Hepatocyte (in vitro differentiated cells): ENCODE measurements around the gene C16orf82. TPM values are rescaled to one million over a fixed set of nuclear protein-coding genes. Genes with fewer than 3 reads are reported as not detected.

Experiments used
- DNase-seq: peaks from one replicate; pipeline ENCODE4 v3.0.0-alpha.2; 2016; ENCODE audit warnings: low spot score
- H2AFZ ChIP-seq: fragments of 200-600 bp; sonication (generic); 2 replicates; pipeline ENCODE4 v1.6.0; 2016; ENCODE audit warnings: antibody characterized with exemption, mild to moderate bottlenecking
- H3K27ac ChIP-seq: fragments of 200-600 bp; sonication (generic); 2 replicates; pipeline ENCODE4 v1.5.1; 2016; ENCODE audit warnings: mild to moderate bottlenecking
- H3K27me3 ChIP-seq: fragments of 200-600 bp; sonication (generic); 2 replicates; pipeline ENCODE4 v1.6.1; 2016
- H3K36me3 ChIP-seq: fragments of 200-600 bp; sonication (generic); replicated peaks from 2 replicates; pipeline ENCODE4 v1.5.1; 2016; ENCODE audit warnings: low read depth; ENCODE audit not compliant: insufficient read depth
- H3K4me1 ChIP-seq: fragments of 200-600 bp; sonication (generic); 2 replicates; pipeline ENCODE4 v1.5.1; 2016; ENCODE audit warnings: mild to moderate bottlenecking, moderate library complexity; ENCODE audit not compliant: insufficient read depth
- H3K4me2 ChIP-seq: fragments of 200-600 bp; sonication (generic); 2 replicates; pipeline ENCODE4 v1.6.0; 2016
- H3K4me3 ChIP-seq: fragments of 200-600 bp; sonication (generic); 2 replicates; pipeline ENCODE4 v1.5.1; 2016; ENCODE audit warnings: mild to moderate bottlenecking
- H3K79me2 ChIP-seq: fragments of 200-600 bp; sonication (generic); 2 replicates; pipeline ENCODE4 v1.6.0; 2017; ENCODE audit warnings: mild to moderate bottlenecking
- H3K9me2 ChIP-seq: fragments of 200-600 bp; sonication (generic); replicated peaks from 2 replicates; pipeline ENCODE4 v1.6.0; 2017; ENCODE audit warnings: mild to moderate bottlenecking; ENCODE audit not compliant: insufficient read depth
- H3K9me3 ChIP-seq: fragments of 200-600 bp; sonication (generic); 2 replicates; pipeline ENCODE4 v1.5.1; 2016; ENCODE audit warnings: low read depth, mild to moderate bottlenecking
- H4K20me1 ChIP-seq: fragments of 200-600 bp; sonication (generic); 2 replicates; pipeline ENCODE4 v1.6.0; 2016; ENCODE audit warnings: mild to moderate bottlenecking; ENCODE audit not compliant: insufficient read depth, poor library complexity, severe bottlenecking
- EZH2 ChIP-seq: fragments of 200-600 bp; sonication (generic); IDR thresholded peaks from 2 replicates; pipeline ENCODE4 v1.6.1; 2016; ENCODE audit warnings: antibody characterized with exemption, mild to moderate bottlenecking, borderline replicate concordance
- EZH2phosphoT487 ChIP-seq: fragments of 200-600 bp; sonication (generic); IDR thresholded peaks from one replicate; pipeline ENCODE4 v1.6.1; 2018; ENCODE audit warnings: antibody characterized with exemption, mild to moderate bottlenecking, low read depth, moderate library complexity; ENCODE audit not compliant: unreplicated experiment, severe bottlenecking
- WGBS: methylation state at CpG from one replicate; pipeline ENCODE4 v1.1.6; 2016; ENCODE audit warnings: low lambda C conversion rate; ENCODE audit errors: missing lambda C conversion rate; 5-methylcytosine and 5-hydroxymethylcytosine counted together
- polyA plus RNA-seq: library from polyadenylated mRNA; unstranded; fragments of >200 nt; fragmentation: Nextera tagmentation; extraction: Ambion mirVana; gene quantifications from 2 replicates; pipeline ENCODE4 v1.2.1, GENCODE V29; 2016
- total RNA-seq: library from RNA; depleted of rRNA; stranded (reverse); fragments of >200 nt; gene quantifications from 2 replicates; pipeline ENCODE4 v1.2.3, GENCODE V29; 2014
- TF ChIP-seq, protein P1 (sequence below): fragments of 200-600 bp; sonication (generic); IDR thresholded peaks from 2 replicates; pipeline ENCODE4 v1.5.1; 2016; ENCODE audit warnings: antibody characterized with exemption, mild to moderate bottlenecking; ENCODE audit not compliant: poor library complexity

C16orf82 gene
- total and polyA plus RNA-seq, 2 experiments from 2014 or later = not detected

GRCh38 chr16:27107185-27107592 is 40.5 kb downstream of the C16orf82 start:
- Histone ChIP-seq H3K79me2 (no peaks in the 10 kb centered on the region), H3K27ac (no peak overlapping the region), H3K27me3 (no peaks in the 10 kb centered on the region), H2AFZ (no peak overlapping the region), H3K9me3 (no peaks in the 10 kb centered on the region), H3K4me1 (no peaks in the 10 kb centered on the region), H3K36me3 (no peaks in the 10 kb centered on the region), H3K9me2 (no peaks in the 10 kb centered on the region), H4K20me1 (no peaks in the 10 kb centered on the region), H3K4me3 (no peak overlapping the region), H3K4me2 (no peak overlapping the region)
- TF ChIP-seq EZH2 = no peak
- peak; percentile 27 for DNase-seq
- WGBS = 72% methylated on average over 7 of the region's 7 CpGs

DNA sequence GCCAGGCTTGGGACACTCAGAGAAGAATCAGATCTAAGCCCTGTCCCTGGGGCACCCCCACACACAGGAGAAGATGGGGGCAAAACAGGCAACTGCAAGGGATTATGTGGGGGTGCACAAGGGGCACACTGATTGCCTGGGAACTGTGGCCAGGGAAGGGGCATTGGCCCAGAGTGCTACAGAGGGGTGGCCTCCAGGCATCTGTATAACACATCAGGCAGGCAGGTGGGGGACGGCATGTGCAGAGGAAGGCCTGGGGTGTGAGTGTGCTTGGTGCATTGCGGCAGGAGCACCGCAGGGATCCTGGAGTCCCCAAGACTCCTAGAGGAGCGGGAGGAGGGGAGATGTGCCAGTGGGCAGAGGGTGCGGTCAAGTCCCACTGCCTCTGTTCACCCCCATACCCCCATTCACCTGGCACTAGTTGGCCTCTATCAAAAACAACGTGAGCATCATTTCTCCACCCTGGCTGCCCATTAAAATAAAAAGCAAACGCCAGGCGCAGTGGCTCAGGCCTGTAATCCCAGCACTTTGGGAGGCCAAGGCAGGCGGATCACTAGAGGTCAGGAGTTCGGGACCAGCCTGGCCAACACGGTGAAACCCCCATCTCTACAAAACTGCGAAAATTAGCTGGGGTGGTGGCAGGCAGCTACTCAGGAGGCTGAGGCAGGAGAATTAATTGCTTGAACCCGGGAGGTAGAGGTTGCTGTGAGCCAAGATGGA is 41.5 kb downstream of the C16orf82 start:
- Histone ChIP-seq H3K4me1 (no peaks in the 10 kb centered on the region), H3K27ac (no peak overlapping the region), H2AFZ (no peak overlapping the region), H3K9me3 (no peaks in the 10 kb centered on the region), H3K9me2 (no peaks in the 10 kb centered on the region), H3K4me3 (no peak overlapping the region), H3K27me3 (no peaks in the 10 kb centered on the region), H3K4me2 (no peak overlapping the region), H4K20me1 (no peaks in the 10 kb centered on the region), H3K36me3 (no peaks in the 10 kb centered on the region), H3K79me2 (no peaks in the 10 kb centered on the region)
- no peak for DNase-seq
- no peak for TF ChIP-seq EZH2
- WGBS = 87% methylated on average over 13 of the region's 13 CpGs

GRCh38 chr16:27108826-27109665 is 42.3 kb downstream of the C16orf82 start:
- DNase-seq = no peak
- H3K27ac ChIP-seq = no peak overlapping the region
- H2AFZ ChIP-seq = peak overlapping the region; percentile 71

GRCh38 chr16:27109666-27110523 is 43.2 kb downstream of the C16orf82 start:
- H2AFZ ChIP-seq = peak overlapping the region; percentile 71
- no peaks in the 10 kb centered on the region for H3K27me3 ChIP-seq
- peak overlapping the region; percentile 73 for H3K4me2 ChIP-seq
- no peaks in the 10 kb centered on the region for H3K9me3 ChIP-seq
- no peaks in the 10 kb centered on the region for H3K9me2 ChIP-seq
- H3K4me3 ChIP-seq = peak overlapping the region; percentile 6
- WGBS = 12% methylated on average over 33 of the region's 61 CpGs
- no peak for TF ChIP-seq EZH2
- TF ChIP-seq, protein P1, sequence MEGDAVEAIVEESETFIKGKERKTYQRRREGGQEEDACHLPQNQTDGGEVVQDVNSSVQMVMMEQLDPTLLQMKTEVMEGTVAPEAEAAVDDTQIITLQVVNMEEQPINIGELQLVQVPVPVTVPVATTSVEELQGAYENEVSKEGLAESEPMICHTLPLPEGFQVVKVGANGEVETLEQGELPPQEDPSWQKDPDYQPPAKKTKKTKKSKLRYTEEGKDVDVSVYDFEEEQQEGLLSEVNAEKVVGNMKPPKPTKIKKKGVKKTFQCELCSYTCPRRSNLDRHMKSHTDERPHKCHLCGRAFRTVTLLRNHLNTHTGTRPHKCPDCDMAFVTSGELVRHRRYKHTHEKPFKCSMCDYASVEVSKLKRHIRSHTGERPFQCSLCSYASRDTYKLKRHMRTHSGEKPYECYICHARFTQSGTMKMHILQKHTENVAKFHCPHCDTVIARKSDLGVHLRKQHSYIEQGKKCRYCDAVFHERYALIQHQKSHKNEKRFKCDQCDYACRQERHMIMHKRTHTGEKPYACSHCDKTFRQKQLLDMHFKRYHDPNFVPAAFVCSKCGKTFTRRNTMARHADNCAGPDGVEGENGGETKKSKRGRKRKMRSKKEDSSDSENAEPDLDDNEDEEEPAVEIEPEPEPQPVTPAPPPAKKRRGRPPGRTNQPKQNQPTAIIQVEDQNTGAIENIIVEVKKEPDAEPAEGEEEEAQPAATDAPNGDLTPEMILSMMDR = peak; percentile 67
- no peaks in the 10 kb centered on the region for H3K36me3 ChIP-seq
- peak overlapping the region; percentile 23 for H3K27ac ChIP-seq
- DNase-seq = peak; percentile 90
- no peaks in the 10 kb centered on the region for H4K20me1 ChIP-seq
- no peaks in the 10 kb centered on the region for H3K4me1 ChIP-seq
- H3K79me2 ChIP-seq = no peaks in the 10 kb centered on the region

More at GRCh38 chr16:27108826-27109665, 42.3 kb downstream of the C16orf82 start:
- WGBS = 95% methylated on average over 12 of the region's 17 CpGs
- Histone ChIP-seq H4K20me1 (no peaks in the 10 kb centered on the region), H3K4me2 (peak overlapping the region; percentile 73), H3K4me1 (no peaks in the 10 kb centered on the region), H3K9me2 (no peaks in the 10 kb centered on the region), H3K9me3 (no peaks in the 10 kb centered on the region), H3K4me3 (no peak overlapping the region), H3K36me3 (no peaks in the 10 kb centered on the region), H3K79me2 (no peaks in the 10 kb centered on the region), H3K27me3 (no peaks in the 10 kb centered on the region)
- TF ChIP-seq EZH2 (no peak), EZH2phosphoT487 (no peak)
- TF ChIP-seq, protein P1 = no peak
